ENCODE data around the gene FCHO1. TPM values are rescaled to one million over a fixed set of nuclear protein-coding genes. Genes with fewer than 3 reads are reported as not detected.
A peak's percentile ranks its signal among the peaks of the same experiment; 100 is the strongest.

Gene FCHO1
- total RNA-seq, 2 experiments from 2014 or later: 76.3 to 84.1 TPM

DNA sequence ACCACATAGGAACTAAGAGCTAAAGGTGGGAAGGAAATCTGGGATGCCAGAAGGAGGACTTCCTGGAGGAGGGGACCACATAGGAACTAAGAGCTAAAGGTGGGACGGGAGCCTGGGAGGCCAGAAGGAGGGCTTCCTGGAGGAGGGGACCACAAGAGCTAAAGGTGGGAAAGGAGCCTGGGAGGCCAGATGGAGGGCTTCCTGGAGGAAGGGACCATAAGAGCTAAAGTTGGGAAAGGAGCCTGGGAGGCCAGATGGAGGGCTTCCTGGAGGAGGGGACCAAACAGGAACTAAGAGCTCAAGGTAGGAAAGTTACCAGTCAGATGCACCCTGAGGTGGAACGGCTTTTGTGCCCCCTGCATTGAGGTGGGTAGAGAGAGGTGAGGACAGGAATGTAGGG is 9.8 kb upstream of the FCHO1 start:
- Mint-ChIP-seq H3K4me1 (peaks cover 26% of the 10 kb centered on the region), H3K9me3 (no peaks in the 10 kb centered on the region), H3K27ac (no peak overlapping the region), H3K4me3 (no peak overlapping the region), H3K27me3 (no peaks in the 10 kb centered on the region), H3K36me3 (ENCODE audit: low read depth) (peaks cover 5% of the 10 kb centered on the region)
- CTCF ChIA-PET: interaction anchor here (0.6 to 4.0 kb wide), 10 partner anchors 9 to 861 kb away, joined by 3 to 20 read pairs (median 4); partner anchors contain the start of gene CCDC124
- POLR2A ChIA-PET: no interaction called here
- no peak for DNase-seq

DNA sequence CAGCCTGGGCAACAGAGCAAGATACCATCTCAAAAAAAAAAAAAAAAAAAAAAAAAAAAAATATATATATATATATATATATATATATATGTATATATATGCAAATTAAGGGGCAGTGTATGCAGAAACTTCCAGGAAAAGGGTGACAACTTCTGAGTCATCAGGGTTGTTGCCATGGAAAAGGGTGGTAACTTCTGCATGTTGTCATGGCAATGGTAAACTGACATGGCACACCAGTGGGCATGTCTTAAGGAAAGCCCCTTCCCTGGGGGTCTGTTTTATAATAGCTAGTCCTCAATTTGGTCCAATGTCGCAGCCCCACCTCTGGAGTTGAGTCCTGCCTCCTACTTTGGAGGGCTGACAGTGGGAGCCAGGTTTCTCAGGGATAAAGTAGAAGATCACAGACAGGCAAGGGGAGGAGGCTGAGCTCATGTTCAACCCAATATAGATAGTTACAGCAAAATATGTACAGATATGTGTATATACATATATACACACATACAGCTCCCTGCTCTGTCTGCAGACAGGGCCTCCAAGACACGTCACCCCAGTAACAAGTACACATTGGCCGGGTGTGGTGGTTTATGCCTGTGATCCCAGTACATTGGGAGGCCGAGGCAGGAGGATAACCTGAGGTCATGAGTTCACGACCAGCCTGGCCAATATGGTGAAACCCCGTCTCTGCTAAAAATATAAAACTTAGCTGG is 7.2 kb upstream of the FCHO1 start:
- ChIA-PET POLR2A (no interaction called here), CTCF (interaction anchor here (0.6 to 4.0 kb wide), 3 partner anchors 13 to 55 kb away, joined by 3 to 20 read pairs (median 6); partner anchors contain the start of gene MAP1S)

DNA sequence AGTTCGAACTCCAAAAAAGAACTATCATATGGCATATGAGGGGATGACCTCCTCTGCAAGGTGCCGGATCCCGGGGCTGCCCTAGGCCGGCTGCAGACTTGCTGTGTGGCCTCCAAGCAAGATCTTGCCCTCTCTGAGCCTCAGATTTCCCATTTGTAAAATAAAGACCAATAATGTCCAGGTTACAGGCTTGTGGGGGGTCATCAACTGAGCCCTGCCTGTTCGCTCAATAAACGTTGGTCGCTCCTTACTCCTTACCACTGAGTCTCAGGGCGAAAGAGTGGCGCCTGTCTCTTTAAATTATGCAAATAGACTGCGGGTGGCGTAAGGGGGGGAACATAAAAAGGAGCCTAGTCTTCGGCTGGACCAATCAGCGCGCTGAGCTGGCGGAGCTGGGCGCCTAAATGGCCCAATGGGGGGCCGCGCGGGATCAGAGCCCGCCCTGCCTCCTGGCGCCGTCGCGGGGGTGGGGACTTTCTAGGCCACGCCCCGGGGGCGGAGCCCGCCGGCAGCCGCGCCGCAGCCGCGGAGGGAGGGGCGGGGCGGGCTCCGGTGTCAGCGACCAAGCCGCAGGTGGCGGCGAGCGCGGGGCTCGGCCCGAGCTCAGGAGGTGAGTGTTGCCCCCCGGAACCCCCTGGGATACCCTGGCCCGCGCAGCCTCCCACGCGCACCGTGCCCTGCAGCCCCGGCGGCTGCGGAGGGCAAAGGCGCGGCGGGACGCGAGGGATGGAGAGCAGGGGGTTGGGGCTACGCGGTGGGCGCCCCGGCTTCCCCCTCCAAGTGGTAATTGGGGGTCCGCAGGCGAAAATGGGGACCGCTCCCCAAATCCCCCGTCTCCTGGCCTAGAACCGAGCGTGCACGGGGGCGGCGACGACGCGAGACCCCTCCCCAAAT is 3.8 kb upstream of the FCHO1 start:
- Mint-ChIP-seq H3K27me3 (no peaks in the 10 kb centered on the region), H3K9me3 (no peaks in the 10 kb centered on the region), H3K27ac (peak overlapping the region; percentile 78), H3K36me3 (ENCODE audit: low read depth) (peaks cover 7% of the 10 kb centered on the region), H3K4me3 (peak overlapping the region; percentile 95), H3K4me1 (peaks cover 54% of the 10 kb centered on the region)
- ChIA-PET POLR2A (no interaction called here), CTCF (interaction anchor here (2.8 kb wide), 1 partner anchor 112 kb away, joined by 9 read pairs; the partner anchor contains the start of gene RPL18A)
- DNase-seq: peak; percentile 97

More for the DNA sequence above, 7.2 kb upstream of the FCHO1 start:
- no peaks in the 10 kb centered on the region for H3K9me3 Mint-ChIP-seq
- no peak for DNase-seq
- H3K27me3 Mint-ChIP-seq: no peaks in the 10 kb centered on the region
- H3K27ac Mint-ChIP-seq: no peak overlapping the region
- H3K4me3 Mint-ChIP-seq: no peak overlapping the region
- peaks cover 41% of the 10 kb centered on the region for H3K4me1 Mint-ChIP-seq
- H3K36me3 Mint-ChIP-seq (ENCODE audit: low read depth): peaks cover 2% of the 10 kb centered on the region

DNA sequence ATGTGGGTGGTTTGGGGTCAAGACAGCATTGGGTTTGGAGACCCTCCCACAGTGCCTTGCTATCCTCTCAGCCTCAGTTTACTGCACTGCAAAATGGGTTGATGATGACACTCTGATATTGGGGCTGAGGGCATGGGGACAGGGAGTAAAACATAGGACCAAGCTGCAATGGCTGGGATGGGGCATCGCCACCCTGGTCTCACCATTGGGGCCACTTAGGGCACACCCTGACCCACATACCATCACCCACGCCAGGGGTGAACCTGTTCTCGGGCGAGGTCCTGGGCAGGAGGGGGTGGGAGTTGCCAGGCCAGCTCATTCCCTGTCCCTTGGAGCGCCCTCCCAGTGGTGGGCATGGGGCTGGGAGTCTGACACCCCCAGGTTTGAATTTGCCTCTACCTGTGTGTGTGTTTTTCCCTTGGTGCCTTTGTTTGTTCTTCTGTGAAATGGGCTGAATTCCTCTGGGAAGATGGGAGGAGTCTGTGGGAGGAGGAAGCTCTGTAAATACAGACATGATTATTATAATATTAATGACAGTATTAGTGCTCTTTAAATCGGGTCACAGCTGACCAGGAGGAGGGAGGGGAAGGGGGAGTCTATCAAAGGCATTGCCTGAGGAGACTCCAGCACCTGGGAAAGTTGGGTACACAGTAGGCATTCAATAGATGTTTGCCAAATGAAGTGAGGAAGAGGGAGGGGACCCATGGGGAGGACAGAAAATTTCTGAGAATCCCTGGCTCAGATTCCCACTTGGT is 2.2 kb upstream of the FCHO1 start:
- H3K36me3 Mint-ChIP-seq (ENCODE audit: low read depth): peaks cover 9% of the 10 kb centered on the region
- CTCF ChIA-PET: interaction anchor here (0.5 to 2.8 kb wide), 6 partner anchors 9 to 417 kb away, joined by 3 to 9 read pairs (median 3); partner anchors contain the start of gene RPL18A
- H3K27ac Mint-ChIP-seq: peak overlapping the region; percentile 94
- no peak for DNase-seq
- POLR2A ChIA-PET: no interaction called here
- H3K4me3 Mint-ChIP-seq: peak overlapping the region; percentile 95
- H3K27me3 Mint-ChIP-seq: no peaks in the 10 kb centered on the region
- peaks cover 59% of the 10 kb centered on the region for H3K4me1 Mint-ChIP-seq
- no peaks in the 10 kb centered on the region for H3K9me3 Mint-ChIP-seq

DNA sequence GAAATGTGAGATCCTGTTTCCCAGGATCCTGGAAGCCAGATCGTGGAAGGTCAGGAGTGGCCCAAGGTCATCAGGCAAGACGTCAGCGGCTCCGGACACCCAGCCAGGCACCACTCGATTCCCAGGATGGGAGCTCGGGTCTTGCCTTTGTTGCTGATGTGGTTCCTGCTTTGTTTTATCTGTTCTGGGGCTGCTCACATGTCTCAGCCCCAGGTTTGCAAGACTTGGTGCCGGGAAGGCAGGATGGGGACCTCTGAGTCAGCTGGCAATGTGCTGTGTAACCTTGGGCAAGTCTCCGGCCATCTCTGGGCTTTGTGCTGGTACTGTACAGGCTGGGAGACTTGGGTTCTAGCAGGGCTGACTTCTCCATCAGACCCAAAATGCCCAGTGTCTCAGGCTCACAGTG is 1.4 kb upstream of the FCHO1 start:
- peaks cover 17% of the 10 kb centered on the region for H3K36me3 Mint-ChIP-seq (ENCODE audit: low read depth)
- H3K4me3 Mint-ChIP-seq: peak overlapping the region; percentile 95
- peak; percentile 24 for DNase-seq
- ChIA-PET CTCF (interaction anchor here (0.9 to 2.8 kb wide), 4 partner anchors 8 to 109 kb away, joined by 4 to 9 read pairs (median 4); partner anchors contain the start of gene RPL18A), POLR2A (no interaction called here)
- H3K4me1 Mint-ChIP-seq: peaks cover 59% of the 10 kb centered on the region
- H3K27ac Mint-ChIP-seq: peak overlapping the region; percentile 94
- H3K27me3 Mint-ChIP-seq: no peaks in the 10 kb centered on the region
- no peaks in the 10 kb centered on the region for H3K9me3 Mint-ChIP-seq

DNA sequence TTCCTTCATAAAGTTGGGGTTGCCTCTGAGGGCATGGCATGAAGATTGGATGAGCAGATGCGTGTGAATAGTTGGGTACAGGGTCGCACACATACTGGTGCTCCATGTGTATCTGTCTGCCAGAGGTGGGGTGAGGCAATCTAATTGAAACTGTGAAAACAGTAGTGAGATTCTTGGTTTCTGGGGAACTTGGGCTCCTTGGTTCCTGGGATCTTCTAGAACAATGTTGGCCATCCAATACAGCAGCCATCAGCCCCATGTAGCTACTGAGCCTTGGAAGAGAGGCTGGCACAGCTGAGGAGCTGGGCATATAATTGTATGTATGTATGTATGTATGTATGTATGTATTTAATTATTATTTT is 616 bp downstream of the FCHO1 start:
- peaks cover 65% of the 10 kb centered on the region for H3K4me1 Mint-ChIP-seq
- DNase-seq: no peak
- H3K9me3 Mint-ChIP-seq: no peaks in the 10 kb centered on the region
- H3K4me3 Mint-ChIP-seq: peak overlapping the region; percentile 95
- H3K27ac Mint-ChIP-seq: peak overlapping the region; percentile 94
- H3K27me3 Mint-ChIP-seq: no peaks in the 10 kb centered on the region
- CTCF ChIA-PET: interaction anchor here (0.6 to 1.7 kb wide), 6 partner anchors 12 to 178 kb away, joined by 3 to 5 read pairs (median 3); partner anchors contain the start of genes MAP1S and RPL18A
- H3K36me3 Mint-ChIP-seq (ENCODE audit: low read depth): peaks cover 32% of the 10 kb centered on the region
- POLR2A ChIA-PET: interaction anchor here (0.6 kb wide), 1 partner anchor 13 kb away, joined by 3 read pairs; no protein-coding TSS in a partner anchor

DNA sequence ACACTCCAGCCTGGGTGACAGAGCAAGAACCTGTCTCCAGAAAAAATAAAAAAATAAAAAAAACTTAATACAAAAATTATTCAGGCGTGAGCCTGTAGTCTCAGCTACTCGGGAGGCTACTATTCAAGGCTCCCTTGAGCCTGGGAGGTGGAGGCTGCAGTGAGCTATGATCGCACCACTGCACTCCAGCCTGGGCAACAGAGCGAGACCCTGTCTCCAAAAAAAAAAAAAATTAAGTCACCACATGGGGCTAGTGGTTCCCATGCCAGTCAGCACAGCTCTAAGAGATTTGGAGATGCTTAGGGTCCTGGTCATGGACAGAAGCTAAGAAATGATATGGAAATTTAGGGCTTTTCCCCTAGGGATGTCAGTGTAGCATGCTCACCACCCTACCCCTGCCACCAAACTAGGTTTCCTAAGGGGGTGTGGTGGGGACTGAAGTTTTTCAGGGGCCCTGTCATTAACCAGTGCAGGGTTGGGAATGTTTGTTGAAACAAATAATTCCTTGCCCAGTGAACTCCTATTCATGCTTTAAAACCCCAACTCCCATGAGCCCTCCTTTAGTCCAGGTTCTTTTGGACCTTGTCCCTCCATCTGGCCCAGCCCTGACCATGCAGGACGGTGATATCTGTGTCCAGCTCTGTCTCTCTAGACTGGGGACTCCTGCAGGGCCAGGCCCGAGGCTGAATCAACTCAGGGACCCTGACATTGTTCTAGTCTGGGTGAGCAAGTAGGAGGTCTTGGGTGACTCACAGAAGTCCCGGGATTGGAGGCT is 1.8 kb downstream of the FCHO1 start:
- Mint-ChIP-seq H3K4me3 (no peak overlapping the region), H3K36me3 (ENCODE audit: low read depth) (peaks cover 38% of the 10 kb centered on the region), H3K27me3 (no peaks in the 10 kb centered on the region), H3K4me1 (peaks cover 62% of the 10 kb centered on the region), H3K27ac (no peak overlapping the region), H3K9me3 (no peaks in the 10 kb centered on the region)
- no peak for DNase-seq
- ChIA-PET POLR2A (no interaction called here), CTCF (interaction anchor here (0.6 to 1.1 kb wide), 2 partner anchors 34 to 547 kb away, joined by 3 read pairs; partner anchors contain the start of gene MAP1S)

DNA sequence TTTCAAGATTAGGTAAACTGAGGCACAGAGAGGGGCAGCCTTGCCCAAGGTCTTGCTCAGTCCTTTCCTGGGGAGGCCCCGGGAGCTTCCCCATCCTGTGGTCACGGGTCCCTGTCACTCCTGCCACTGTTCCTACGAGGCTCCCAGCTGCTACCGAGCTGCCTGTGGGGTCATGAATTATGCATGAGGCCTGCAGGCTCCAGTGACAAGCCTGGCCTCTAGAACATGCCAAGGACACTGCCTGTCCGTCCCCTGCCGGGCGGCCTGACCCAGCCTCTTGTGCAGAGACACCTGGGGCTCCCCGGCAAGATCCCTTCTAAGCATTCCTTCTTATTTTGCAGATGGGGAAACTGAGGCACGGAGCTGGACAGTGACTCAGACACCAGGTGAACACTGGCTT is 2.7 kb downstream of the FCHO1 start:
- Mint-ChIP-seq H3K4me1 (peaks cover 56% of the 10 kb centered on the region), H3K27me3 (no peaks in the 10 kb centered on the region), H3K36me3 (ENCODE audit: low read depth) (peaks cover 40% of the 10 kb centered on the region), H3K9me3 (no peaks in the 10 kb centered on the region), H3K27ac (peak overlapping the region; percentile 19), H3K4me3 (no peak overlapping the region)
- no peak for DNase-seq
- ChIA-PET POLR2A (no interaction called here), CTCF (interaction anchor here (1.1 to 2.1 kb wide), 3 partner anchors 10 to 23 kb away, joined by 3 to 6 read pairs (median 3); no protein-coding TSS in a partner anchor)

DNA sequence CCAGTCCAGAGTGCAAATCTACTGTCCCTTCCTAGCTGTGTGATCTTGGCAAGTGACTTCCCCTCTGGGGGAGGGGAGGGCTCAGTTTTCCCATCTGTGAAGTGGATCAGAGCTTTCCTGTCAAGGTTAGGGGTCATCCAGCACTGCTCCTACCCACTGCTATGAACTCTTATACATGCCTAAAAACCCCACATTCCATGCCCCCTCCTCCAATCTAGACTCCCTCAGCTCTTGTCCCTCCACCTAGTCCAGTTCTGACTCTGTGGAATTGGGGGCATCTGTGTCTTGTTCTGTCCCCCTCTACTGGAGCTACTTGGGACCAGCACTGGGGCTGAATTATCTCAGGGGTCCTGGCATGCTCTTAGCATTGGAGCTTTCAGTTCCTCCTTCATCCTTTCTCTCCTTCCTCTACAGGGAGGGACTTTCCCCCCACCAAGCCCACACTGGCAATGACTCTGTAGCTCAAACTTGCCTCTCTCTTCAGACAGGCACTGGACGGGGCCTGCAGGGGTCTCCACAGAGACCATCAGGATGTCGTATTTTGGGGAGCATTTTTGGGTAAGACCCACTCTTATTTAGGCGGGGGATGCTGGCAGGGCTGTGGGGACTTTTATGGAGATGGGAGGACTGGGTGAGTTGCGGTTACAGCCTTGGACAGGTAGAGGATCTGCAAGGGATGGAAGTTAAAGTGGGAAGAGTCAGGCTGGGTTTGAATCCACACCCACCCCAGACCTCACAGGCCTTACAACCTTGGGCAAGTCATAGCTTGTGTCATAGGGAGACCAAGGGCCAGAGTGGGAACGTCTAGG is 3.6 kb downstream of the FCHO1 start:
- POLR2A ChIA-PET: no interaction called here
- H3K36me3 Mint-ChIP-seq (ENCODE audit: low read depth): peaks cover 45% of the 10 kb centered on the region
- no peaks in the 10 kb centered on the region for H3K27me3 Mint-ChIP-seq
- peaks cover 48% of the 10 kb centered on the region for H3K4me1 Mint-ChIP-seq
- no peaks in the 10 kb centered on the region for H3K9me3 Mint-ChIP-seq
- peak overlapping the region; percentile 69 for H3K27ac Mint-ChIP-seq
- no peak for DNase-seq
- CTCF ChIA-PET: interaction anchor here (0.9 to 2.1 kb wide), 4 partner anchors 9 to 22 kb away, joined by 3 to 6 read pairs (median 4); no protein-coding TSS in a partner anchor
- no peak overlapping the region for H3K4me3 Mint-ChIP-seq

DNA sequence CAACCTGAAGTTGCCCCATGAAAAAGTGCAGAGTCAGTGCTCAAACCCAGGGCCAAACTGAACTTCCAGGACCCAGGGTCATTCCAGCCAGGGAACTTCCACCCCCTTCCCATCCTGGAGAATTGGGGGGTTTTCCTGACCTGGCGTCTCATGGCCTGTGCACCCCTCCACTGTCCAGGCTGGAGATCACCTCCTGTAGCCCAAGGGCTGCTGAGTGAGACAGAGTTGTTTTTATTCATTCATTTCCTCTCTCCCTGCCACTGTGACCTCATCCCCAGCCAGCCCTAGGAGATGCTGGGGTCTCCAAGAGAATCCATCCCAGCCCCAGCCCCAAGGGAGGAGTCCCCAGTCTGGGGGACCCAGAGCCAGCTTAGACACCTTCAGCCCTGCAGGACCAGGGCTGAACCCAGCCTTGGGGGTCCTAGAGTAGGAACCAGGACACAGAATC is 4.2 kb downstream of the FCHO1 start:
- peak overlapping the region; percentile 69 for H3K27ac Mint-ChIP-seq
- no peaks in the 10 kb centered on the region for H3K9me3 Mint-ChIP-seq
- no peak for DNase-seq
- peaks cover 42% of the 10 kb centered on the region for H3K4me1 Mint-ChIP-seq
- ChIA-PET CTCF (interaction anchor here (1.1 to 2.1 kb wide), 3 partner anchors 9 to 104 kb away, joined by 3 to 6 read pairs (median 5); partner anchors contain the start of gene RPL18A), POLR2A (no interaction called here)
- H3K36me3 Mint-ChIP-seq (ENCODE audit: low read depth): peaks cover 49% of the 10 kb centered on the region
- no peaks in the 10 kb centered on the region for H3K27me3 Mint-ChIP-seq
- H3K4me3 Mint-ChIP-seq: no peak overlapping the region
